Islet of Langerhans (tissue), 1 donor: Measurements from ENCODE around the gene OR13F1.
"Not testable (repeated sequence)": the region's sequence is repeated elsewhere in the genome, so short reads cannot be mapped to it uniquely, and the experiment has no call there.

Experiments
- FAIRE-seq: peaks from one replicate; lab custom pipeline; 2011; peaks lifted over from hg19 to GRCh38; lab: Jason Lieb, UNC

OR13F1 gene

GRCh38 chr9:104503963-104504362 lies at the start of gene OR13F1:
Gene OR13F1 (plus strand): TSS chr9:104504263. CDS start chr9:104504263, 0 bp downstream.
- no peak for FAIRE-seq

DNA sequence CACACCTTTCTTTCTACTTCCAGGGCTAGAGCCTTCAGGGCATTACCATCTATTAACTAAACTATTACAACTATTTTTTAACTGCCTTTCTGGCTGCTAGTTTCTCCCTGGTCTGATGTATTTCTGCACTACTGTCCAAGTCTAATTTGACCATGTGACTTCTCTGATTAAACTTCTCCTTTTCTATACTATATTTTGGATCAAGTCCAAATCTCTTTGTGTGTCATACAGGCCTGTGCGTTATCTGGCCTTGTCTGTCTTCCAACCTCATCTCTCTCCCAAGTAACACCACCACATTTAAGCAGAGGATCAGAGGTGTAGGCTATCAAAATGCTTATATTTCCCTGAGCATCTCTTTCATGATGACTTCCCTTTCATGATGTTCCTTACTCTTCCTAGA lies 47.2 kb upstream of the OR13F1 start:
- no peak for FAIRE-seq

DNA sequence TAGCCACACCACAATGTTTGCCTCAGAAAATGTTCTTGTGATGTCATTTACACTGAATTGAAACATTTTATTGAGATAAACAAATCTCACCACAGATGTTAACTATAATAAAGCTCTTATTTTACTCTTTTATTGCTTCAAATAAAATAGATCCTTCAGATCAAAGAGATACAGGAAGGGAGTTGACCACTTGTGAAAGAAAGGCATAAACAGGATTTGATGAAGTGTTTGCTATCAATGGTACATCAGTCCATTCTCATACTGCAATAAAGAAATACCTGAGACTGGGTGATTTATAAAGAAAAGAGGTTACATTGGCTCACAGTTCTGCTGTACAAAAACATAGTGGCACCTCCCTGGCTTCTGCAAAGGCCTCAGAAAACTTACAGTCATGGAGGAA lies 40.2 kb upstream of the OR13F1 start:
- FAIRE-seq, result no peak

- no peak for FAIRE-seq
Measured at GRCh38 chr9:104468261-104468660, 35.8 kb upstream of the OR13F1 start.

DNA sequence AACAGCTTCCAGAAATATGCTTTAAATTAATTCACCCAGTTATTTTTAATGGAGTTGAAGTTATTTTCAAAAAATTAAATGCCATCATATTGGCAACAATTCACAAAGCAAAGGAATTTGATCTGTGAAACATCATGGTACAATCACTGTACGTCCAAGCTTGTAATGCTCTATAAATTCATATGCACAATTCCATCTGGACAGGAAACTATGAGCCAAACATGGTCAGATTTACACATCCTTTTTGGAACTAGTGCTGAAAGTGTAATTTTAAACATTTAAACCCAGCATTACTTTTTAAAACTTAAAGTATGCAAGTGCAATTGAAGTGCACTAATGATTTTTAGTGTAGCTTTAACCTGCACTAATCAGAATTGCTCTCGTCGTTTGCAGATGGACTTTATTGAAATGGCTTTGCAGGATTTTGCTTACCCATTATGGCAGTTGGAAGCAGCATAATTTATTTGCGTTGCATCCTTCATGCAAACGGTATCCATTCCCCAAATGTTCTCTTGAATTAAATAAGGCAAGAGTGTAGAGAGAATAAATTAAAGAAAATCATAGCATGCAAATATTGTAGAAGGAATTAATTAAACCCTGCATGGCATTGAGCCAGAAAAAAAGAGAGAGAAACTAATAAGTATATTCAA lies 21.0 kb upstream of the OR13F1 start:
- FAIRE-seq, result no peak

DNA sequence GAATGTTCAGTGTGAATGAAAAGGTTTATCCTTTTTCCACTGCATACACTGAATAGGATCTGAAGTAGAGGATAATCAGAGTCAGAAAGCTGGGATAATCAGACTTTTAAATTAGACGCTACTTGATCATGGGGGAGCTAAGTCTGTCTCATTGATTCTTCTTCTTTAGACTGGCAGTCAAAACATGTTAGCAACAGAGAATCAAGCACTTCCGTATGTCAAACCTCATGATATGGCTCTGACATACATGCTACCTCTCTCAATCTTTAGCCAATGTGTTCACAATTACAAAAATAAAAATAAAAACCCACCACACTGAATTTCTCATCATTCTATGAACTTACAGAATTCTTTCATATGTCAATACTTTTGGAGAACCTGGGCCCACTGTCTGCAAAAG lies 19.0 kb upstream of the OR13F1 start:
- FAIRE-seq, result no peak

DNA sequence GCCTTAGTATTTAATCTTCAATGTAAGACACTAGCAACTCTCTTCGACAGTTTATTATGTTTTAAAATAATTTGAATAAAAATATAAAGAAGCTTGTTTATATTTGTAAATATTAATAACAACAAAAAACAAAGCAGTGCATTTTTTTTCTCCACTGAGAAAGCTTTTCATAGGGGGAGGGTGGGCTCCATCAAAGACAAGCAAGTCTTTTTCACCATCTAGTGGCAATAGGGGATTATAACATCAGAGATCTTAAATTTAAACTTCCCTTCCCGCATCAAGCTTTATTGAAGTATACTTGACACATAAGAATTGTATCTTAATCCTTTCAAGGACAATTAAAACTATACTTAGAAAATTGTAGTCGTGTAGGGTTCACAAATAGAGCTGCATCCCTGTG lies 9.3 kb upstream of the OR13F1 start:
- FAIRE-seq, result no peak

DNA sequence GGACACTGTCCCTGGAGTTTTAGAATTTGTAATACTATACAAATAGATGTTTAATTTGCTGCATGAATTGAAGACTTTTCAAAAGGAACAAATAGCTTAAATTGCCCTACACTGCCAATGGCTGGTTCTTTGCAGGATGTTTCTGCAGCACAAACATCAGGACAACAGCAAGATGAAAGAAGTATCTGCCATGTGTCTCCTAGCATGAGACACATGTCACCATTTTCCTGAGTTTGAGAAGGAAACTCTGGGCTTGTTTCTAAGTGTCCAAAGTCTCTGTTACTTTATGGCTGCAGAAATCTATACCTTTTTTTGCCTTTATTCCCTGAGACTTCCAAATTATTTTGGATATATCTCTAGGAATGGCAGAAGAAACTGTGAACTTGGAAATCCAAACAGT lies 623 bp upstream of the OR13F1 start:
- FAIRE-seq, result no peak

- no peak for FAIRE-seq
Measured at GRCh38 chr9:104506565-104506964, 2.5 kb downstream of the OR13F1 start.

DNA sequence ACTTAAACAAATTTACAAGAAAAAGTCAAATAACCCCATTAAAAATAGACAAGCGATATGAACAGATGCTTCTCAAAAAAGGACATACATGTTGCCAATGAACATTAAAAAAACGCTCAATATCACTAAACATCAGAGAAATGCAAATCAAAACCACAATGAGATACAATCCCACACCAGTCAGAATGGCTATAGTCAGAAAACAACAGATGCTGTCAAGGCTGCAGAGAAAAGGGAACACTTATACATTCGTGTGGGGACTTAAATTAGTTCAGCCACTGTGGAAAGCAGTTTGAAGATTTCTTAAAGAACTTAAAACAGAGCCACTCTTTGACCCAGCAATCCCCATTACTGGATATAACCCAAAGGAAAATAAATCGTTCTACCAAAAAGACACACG lies 10.8 kb downstream of the OR13F1 start:
- no peak for FAIRE-seq

GRCh38 chr9:104520241-104520640 lies 16.2 kb downstream of the OR13F1 start:
- not testable (repeated sequence) for FAIRE-seq

GRCh38 chr9:104527109-104527508 lies 23.0 kb downstream of the OR13F1 start, which contains the start of gene OR13C4:
Gene OR13C4 (minus strand): TSS chr9:104527209. CDS start chr9:104527209, 0 bp downstream.
- FAIRE-seq, result no peak

- no peak for FAIRE-seq
Measured at GRCh38 chr9:104536756-104537155, 32.7 kb downstream of the OR13F1 start, which contains the start of gene OR13C3. Gene OR13C3 (minus strand): TSS chr9:104536856. CDS start chr9:104536723, 133 bp downstream.

DNA sequence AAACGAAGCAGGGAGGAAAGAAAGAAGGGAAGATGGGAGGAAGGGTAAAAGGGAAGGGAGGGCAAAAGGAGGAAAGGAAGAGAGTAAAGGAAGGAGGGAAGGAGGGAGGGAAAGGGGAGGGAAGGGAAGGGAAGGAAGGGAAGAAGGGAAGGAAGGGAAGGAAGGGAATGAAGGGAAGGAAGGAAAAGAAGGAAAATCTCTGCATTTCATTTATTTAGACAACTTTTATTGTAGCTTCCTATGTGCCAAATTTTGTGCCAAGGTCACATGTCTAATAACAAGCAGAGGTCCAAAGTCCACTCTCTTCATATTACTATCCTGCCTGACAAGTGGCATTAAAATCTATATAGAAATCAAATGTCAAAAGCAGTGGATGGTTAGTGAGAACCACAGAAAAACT lies 35.2 kb downstream of the OR13F1 start:
- no peak for FAIRE-seq

DNA sequence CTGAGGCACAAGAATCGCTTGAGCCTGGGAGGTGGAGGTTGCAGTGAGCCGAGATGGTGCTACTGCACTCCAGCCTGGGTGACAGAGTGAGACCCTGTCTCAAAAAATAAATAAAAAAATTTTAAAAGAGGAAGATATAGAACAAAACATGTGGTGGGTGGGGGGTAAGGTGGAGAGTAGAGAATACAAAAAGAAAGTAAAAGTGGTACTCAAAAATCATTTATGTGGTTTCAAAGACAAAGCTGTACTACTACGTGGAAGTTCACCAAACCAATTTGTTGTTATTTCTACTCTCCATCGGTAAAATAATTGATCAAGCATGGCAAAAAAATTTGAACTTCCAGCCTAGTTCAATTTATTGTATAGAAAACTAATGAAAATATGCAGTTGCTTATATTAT lies 40.6 kb downstream of the OR13F1 start:
- FAIRE-seq, result no peak

DNA sequence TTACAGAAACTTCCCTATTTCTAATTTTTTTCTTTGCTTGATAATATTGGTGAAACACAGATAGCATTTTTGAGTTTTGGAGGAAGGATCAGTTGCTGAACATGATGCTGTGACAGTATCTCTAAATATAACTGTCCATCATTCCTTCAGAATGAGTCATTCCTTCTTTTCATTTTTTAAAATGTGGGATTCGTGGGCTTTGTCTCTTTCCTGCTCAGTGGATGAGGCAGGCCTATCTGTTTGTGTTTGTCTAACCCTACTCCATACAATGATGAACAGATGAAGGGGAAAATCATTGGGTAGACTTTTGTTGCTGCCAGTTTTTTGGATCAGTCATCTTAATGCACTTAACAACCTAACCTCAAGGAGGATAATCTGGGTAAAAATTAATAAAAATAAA lies 49.2 kb downstream of the OR13F1 start:
- FAIRE-seq, result no peak
